PFSK-1 (cell line): ENCODE results near the gene SPEF2.

Source experiments
- SIN3A ChIP-seq: IDR thresholded peaks from 2 replicates; pipeline ENCODE4 v1.6.1; 2012; ENCODE audit warnings: mild to moderate bottlenecking, low read length, moderate library complexity, borderline replicate concordance; ENCODE audit not compliant: insufficient read depth
- TAF1 ChIP-seq: IDR thresholded peaks from 2 replicates; pipeline ENCODE4 v1.6.1; 2012; ENCODE audit warnings: low read length, control low read depth, borderline replicate concordance; ENCODE audit not compliant: insufficient read depth

- TF ChIP-seq TAF1: no peak
- no peak for TF ChIP-seq SIN3A
These were observed 235.1 kb downstream of the SPEF2 start for GRCh38 chr5:35852773-35853172.
